NCI-H345 treated with DMSO at 0.1 percent for 48 hours (cell line): Measurements from ENCODE around the gene OTOS.

Experiments used
- DNase-seq: peaks from one replicate; lab custom pipeline; 2025; ENCODE audit not compliant: unreplicated experiment; lab: John Stamatoyannopoulos, UW

The OTOS gene

DNA sequence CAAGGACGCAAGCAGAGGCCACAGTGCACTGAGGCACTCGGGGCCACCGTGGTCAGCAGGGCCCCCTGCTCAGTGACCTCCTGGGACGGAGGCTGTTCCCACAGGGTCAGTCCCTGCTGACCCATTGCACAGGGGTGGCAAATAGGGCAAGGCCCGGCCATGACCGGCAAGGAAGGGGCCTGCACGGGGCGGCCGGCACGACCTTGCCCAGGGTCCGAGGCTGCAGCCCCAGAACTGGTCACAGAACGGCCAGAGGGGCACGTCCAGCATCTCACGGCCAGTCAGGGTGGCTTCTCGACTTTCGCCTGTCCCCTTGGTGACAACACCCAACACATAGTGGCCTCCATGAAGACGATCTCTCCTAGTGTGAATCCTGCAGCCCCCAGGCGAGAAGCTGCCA is 27.6 kb upstream of the OTOS start:
- no peak for DNase-seq

DNA sequence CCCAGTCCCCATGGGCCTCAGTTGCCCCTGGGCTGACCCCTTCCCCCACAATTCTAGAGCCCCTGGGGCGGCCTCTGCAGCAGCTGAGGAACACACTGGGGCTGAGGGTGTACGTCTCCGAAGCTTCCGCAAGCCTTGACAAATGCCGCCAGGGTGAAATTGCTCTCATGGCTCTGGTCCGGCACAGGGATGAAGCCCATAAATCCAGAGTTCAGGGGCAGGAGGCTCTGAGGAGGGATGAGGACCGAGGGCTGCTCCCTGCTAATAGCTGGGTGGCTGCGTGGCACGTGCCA is 27.1 kb upstream of the OTOS start:
- no peak for DNase-seq

DNA sequence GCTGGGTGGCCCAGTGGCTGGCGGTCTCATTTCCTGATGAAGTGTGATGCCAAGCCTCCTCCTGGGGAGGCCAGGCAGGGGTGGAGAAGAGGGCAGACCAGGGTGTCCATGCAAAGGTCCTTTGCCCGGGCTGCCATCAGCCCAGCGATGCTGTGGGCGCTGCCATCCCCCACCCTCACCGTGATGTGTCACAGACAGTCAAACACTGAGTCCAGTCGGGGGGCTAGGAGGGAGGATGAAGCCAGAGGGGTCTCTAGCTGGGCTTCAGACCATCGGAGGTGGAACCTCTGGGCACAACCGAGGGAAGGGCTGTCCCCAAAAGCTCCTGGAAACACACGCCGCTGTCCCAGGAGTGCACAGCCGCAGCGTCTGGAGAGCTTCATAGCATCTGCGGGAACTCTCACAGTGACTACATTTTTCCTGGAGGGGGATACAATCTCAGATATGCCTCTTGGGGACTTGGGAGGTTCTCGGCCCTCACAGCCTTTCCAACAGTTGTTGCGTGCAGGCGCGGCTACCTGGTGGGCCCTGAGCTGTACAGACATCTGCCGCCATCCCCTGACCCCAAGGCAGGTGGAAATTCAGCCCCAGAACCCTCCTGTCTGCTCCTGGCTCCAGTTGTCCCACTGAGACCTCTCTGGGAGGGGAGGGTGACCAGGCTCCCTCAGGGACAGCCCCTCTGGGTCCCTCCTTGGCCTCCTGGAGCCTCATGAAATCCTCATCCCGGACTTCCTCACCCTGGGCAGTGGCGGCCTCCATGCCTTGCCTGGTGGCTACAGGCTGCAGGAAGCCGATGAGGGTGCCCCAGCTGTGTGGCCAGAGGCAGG is 26.5 kb upstream of the OTOS start:
- no peak for DNase-seq

DNA sequence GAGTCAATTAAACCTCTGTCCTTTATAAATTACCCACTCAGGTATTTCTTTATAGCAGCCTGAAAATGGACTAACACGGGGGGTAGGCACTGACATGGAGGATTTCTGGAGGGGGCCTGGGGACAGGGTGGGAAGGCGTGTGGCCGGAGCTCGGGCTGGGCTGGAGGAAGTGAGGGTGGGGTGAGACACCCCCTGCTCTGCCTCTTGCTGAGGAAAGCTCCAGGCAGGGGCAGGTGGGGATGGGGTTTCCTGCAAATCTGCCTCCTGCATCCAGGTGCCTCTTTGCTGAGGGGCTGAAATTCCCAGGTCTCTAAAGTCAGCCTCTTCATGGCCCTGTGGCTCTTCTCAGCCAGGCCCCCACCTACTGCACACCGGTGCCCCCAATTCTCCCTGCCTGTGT is 25.7 kb upstream of the OTOS start:
- no peak for DNase-seq

DNA sequence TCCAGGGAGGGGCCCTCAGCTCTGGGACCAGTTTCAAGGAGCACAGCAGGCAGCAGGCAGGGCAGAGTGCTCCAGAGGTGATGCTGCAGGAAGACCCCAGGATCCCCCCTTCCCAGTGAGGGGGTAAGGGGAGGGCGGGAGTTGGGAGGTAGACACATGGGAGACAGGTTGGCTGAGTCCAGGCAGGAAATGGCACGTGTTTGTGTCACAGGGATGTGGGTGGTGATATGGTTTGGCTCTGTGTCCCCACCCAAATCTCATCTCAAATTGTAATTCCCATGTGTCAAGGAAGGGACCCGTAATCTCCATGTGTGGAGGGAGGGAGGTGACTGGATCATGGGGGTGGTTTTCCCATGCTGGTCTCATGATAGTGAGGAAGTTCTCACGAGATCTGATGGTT is 25.2 kb upstream of the OTOS start:
- no peak for DNase-seq

DNA sequence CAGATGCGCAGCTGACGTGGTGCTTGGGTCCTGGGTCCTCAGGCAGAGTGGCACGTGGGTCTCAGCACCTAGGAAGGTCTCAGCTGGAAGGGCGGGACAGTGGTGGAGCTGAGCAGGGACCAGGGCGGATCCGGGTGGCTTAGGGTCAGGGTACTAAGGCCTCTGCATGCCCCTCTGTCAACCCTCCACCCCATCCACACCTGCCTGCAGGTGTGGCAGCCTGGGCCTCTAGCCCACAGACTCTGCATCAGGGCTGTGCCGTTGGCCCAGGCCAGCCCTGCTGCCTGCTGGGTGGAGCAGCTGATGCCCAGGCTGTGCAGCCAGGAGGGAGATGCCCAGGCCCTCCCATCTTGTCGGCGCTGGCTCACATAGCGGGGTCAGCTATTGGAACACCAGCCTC is 24.6 kb upstream of the OTOS start:
- no peak for DNase-seq

DNA sequence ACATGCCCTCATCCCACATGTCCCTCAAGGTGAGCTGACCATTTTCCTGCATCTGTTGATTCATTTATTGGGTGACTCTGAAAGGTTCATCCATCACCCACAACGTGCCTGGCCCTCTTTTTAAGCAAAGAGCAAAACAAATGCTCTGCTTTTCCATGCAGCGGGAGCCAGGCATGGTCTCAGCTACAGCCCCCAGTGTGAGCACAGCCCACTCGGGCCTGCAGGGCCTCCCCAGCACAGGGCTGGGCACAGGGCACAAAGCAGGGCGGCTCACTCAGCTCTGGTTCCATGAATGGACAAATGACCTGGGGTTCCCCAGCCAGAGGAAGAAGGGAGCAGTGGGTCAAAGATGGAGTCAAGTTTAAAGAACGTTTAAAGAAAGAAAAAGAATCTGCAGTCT is 24.1 kb upstream of the OTOS start:
- DNase-seq, result no peak

DNA sequence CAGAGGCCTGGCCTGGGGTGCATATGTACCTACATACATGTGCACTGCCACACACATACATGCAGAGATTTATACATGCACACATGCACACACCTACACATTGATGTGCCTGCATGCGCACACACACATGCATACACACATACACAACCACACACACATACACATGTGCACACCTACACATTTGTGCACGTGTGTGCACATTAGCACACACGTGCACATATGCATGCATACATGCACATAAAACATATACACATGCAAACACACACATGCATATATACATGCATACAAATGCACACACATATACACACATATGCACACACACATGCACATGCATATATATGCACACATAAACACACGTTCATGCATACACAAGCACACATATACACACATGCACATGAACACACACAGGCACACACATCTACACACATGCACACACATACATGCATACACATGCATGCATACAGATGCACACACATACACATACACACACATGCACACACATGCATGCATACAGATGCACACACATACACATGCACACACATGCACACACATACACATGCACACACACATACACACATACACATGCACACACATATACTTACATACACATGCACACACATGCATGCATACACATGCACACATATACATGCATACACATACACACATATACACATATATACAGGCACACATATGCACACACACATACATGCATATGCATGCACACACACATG is 23.6 kb upstream of the OTOS start:
- DNase-seq, result no peak

DNA sequence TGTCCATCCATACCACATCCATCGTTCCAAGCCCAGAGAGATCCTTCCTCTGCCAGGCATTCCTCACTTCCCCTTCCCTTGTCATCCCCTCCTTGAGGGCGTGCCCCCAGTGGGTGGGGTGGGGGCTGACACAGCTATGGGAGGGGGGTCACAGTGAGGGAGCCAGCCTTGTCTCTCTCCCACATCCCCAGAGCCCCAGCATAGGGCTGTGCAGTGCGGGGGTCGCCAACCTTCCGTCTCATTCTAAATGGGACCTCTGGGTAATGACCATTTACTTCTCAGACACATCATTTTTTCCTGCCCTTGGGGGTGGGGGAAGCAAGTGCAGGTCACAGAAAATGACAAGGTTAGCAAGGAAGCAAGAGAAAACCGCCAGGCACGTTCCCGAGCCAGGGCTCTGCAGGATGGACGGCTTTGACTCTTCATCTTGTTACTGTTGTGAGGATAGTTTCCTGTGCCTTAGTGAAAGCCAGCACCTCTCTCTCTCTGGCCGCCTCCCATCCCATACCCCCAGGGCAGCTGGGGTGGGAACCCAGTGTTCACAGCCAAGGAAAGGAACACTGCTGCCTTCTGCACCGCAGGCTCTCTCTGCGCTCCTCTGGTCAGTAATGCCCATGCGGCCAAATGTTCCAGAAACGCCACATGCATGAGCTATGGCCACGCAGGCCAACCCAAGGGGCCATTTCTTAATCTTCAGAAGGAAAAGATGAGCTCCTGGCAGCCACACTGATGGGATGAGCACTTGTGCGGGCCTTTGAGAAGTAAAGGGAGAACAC is 22.7 kb upstream of the OTOS start:
- no peak for DNase-seq

DNA sequence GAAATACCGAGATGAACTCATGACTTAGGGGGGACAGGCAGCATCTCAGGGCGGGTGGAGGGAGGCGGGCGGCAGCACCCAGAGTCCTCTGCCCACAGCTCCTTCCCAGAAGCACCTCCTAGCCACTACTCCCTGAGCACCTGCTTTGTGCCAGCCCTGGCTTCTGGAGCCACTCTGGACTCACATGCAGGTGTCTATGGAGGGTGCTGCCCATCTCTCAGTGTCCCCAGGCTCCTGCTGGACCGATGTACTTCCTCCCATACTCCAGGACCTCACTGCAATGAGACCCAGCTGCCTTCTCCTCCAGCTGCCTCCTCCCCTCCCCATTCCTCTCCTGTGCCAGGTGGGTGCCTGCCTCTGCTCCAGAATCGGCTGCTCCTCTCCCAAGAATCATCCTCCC is 22.1 kb upstream of the OTOS start:
- DNase-seq, result no peak

DNA sequence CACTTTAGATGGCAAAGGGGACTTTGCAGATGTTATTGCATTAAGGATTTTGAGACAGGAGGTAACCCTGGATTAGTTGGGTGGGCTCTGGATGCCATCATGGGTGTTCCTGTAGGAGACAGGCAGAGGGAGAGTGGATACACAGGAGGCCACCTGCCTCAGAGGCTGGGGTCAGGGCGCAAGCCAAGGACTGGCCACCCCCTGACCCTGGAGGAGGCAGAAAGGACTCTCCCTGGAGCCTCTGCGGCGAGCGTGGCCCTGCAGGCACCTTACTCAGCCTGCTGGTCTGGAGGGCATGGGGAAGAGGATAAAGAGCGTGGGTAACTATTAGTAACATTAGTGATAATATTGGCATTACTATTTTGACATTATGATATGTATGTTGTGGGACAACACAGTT is 21.6 kb upstream of the OTOS start:
- DNase-seq, result no peak

DNA sequence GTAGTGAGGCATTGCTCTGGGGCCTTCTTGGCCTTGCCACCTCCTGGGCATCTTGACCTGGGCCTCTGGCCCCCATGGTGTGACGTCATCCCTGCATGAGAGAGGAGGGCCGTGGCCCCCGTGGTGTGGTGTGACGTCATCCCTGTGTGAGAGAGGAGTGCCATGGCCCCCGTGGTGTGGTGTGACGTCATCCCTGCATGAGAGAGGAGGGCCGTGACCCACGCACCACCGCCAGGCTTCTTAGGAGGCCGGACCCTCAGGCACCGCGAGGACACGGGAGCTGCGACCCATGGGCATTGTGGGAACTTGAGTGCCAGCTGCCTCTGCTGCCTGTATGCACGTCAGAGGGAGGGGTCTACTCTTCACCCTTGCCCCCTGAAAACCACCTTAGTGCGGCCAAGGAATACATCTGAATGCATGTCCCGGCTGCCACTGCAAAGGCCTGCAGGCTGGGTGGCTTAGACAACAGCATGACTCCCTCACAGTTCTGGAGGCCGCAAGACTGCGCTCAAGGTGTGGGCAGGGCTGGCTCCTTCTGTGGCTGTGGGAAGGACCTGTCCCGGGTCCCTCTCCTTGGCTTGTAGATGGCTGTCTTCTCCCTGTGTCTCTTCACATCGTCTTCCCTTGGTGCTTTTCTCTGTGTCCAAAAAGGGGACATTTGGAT is 20.8 kb upstream of the OTOS start:
- DNase-seq, result no peak

DNA sequence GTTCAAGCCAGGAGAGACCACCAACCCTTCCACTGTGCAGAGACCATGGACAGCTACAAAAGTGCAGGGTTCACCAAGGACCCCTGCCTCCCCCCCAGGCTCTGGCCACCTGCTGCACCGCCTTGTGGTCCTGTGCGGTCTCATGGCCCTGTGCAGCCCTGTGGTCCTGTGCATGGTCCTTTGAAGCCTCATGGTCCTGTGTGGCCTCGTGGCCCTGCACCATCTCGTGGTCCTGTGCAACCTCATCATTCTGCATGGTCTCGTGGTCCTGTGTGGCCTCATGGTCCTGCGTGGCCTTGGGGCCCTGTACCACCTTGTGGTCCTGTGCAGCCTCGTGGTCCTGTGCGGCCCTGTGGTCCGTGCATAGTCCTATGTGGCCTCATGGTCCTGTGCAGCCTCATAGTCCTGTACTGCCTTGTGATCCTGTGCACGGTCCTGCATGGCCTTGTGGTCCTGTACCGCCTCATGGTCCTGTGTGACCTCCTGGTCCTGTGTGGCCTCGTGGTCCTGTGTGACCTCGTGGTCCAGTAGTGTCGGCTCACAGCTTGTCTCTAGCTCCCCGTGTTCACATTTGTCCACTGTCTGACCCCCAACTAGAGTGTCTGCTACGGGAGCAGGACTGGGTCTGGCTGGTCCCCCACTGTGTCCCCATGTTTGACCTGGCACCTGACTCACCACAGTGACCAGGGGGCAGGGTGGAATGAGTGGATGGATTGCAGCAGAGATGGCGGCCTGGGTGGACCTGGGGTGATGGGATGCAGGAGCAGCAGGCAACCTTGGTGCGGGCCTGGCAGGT is 20.0 kb upstream of the OTOS start:
- DNase-seq, result no peak

DNA sequence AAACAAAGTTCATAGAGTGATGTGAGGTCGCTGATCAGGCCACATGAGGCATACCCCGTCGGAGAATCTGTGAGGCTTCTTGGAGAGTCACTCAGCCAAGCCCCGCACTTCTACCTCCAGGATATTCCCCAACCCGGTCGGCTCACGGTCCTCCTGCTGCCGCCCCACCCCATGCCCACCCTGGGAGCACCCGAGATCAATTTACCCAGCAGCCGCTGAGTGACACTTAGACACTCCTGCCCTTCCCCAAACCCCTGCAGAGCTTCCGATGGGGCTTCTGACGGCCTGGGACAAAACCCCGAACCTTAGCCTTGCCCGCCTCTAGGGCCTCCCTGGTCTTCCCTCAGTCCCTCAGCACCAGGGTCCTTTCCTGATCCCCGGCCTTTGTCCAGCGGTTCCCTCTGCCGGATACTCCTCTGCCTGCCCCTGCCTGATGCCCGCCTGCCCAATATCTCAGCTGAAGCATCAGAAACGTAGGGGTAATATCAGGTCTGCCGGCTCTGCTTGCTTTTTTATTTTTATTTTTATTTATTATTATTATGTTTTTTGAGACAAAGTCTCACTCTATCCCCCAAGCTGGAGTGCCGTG is 18.9 kb upstream of the OTOS start:
- no peak for DNase-seq

DNA sequence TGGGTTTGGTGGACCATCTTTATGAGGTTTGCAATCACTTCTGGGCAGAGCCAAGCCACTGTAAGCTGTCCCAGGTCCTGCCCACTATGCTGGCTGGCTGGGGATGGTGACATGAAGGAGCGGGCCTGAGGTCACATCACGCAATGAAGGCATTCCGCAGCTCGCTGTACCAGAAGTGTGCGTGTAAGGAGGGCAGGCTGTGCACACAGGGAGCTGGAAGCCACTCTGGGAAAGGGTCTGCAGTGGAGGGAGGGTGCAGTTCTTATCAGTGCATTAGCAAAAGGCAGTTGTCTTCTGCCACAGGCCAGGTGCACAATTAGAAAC is 16.7 kb upstream of the OTOS start:
- no peak for DNase-seq

DNA sequence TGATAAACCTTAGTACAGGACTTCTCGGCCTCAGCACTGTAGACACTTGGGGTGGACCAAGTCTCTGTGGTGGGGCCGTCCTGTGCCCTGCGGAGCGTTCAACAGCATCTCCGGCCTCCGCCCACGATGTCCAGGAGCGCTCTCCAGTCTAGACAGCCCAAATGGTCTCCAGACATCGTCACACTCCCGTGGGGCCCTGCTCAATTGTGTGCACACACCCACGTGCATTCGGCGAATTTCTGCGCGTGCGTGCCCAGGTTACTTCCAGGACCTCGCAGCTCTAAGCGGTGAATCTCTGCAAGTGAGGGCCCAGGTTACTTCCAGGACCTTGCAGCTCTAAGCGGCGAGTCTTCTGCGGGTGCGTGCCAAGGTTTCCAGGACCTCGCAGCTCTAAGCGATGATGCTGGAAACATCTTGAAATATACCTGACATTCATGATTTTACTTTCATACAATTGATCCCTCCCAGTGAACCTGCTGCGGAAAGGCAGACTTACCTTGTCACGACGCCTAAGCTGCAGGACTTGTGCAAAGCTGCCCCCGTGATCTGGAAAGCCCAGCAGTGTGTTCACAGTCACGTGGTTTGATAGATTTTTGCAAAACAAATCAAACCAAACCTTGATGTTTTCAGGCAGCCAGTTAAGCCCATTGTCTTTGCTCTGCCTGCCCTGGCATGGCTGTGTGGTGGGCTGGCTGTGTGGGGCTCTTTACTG is 16.1 kb upstream of the OTOS start:
- no peak for DNase-seq

DNA sequence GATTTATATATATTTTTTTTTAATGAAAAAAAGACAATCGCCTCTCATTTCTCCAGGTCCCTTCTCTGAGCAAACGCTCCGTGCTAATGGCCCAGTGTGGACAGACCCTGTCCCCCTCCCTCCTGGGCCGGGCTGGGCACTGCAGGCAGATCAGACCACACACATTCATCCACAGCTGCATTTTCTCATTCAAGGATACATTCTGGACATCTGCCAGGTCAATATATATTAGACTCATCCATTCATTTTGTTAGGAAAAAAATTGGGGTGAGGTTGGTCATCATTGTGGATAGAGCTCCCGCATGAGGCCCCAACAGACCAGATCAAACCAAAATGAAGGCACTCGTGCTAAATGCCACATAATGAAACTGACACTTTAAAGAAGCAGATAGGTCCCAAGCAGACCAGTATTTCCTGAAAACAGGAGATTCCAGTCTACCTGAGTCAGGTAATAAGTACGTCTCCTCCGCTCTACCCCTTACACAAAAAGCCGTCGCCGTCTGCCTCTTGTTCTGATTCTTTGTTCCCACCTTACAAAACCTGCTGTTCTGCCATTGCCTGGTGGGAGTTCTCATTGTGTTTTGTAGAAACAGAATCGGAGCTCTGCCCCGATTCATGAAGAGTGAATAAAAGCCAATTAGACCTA is 15.4 kb upstream of the OTOS start:
- no peak for DNase-seq

DNA sequence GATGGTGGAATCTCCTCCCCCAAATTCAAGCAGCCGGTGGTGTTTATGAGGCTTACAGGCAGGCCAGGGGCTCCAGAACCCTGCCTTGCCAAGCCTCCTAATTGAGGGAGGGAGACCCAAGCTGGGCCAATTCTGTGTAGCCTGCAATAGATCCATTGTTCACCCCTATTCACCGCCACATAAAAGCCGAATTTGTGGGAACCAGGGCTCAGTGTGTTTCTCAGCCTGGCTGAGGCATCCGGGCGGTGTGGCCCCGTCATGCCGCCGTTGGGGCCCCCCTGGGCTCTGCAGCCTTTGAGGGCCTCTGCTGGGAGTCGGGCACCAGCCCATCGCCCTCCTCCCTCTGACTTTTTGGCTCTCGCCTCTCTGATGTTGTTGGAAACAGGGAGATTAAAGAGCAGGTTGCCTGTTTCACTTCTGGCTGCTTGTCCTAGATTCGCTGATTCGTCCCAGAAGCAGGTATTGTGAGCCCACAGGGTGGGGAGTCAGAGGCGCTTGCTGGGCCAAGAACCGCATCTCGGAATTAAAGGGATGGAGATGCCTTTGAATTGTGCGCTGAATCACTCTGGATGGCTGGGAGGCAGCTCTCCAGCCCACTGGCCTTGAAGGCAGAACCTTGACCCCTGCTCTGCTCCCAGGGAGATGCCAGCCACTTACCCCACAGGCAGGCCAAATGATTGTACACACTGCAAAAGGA is 14.7 kb upstream of the OTOS start:
- DNase-seq, result no peak

DNA sequence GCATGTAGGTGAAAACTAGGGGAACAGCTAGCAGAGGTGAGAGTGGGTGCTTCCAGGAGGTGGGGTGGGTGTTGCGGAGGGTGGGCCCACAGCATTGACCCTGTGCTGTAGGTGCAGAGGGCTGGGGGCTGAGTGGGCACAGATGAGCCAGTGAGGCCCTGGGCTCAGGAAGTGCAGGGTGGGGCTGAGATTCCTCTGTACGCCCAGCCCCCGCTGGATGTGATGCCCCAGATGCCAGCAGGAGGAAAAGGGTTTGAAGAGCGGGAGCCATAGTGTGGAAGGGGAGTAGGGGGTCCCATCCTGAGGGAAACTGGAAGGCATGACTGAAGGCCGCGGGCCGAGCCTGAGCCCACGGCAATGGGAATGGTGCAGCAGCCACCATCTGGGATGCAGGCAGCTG is 14.1 kb upstream of the OTOS start:
- no peak for DNase-seq
